GM18502 (cell line): Measurements from ENCODE around the gene AGFG1.
"Not testable (repeated sequence)": the region's sequence is repeated elsewhere in the genome, so short reads cannot be mapped to it uniquely, and the experiment has no call there.

Source experiments
- ATAC-seq: cut with Tn5 transposase; IDR thresholded peaks from one replicate; pipeline ENCODE4 v1.9.1; 2021; ENCODE audit warnings: mild to moderate bottlenecking; ENCODE audit not compliant: unreplicated experiment, poor library complexity

AGFG1 gene

DNA sequence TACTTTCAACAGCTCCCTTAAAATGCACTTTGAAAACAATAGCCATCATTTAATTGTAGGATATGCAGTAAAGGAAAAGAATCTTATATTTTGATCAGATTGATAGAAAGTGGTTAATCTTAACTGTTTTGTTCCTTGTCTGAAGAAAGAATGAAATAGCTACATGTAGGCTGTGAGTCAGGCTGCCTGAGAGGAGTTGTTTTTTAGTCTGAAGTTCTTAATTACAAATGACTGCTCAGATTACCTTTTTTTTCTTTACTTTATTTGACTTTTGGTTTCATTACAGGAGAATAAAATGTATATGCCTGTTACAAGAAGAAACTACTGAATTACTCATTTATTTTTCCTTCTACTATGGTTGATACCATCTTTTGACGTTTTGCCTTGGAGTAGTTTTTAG is 56.8 kb downstream of the AGFG1 start:
- no peak for ATAC-seq

DNA sequence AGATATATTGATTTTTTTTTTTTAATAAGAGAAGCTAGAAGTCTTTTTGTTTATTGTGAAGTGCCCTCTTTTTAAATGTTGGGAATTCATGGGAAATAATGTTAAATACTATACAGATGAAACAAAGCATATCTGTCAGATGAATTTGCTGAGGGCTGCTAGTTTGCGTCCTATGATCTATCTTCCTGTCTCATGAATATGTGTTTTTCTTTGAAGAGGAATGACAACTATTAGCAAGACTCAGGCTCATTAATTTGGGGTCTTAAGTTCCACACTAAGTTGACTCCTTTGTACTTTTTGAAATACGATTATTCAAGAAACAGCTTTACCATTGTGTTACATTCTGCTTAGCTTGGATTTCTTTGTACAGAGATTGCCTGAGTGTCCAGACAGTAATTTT is 57.9 kb downstream of the AGFG1 start:
- ATAC-seq = no peak

DNA sequence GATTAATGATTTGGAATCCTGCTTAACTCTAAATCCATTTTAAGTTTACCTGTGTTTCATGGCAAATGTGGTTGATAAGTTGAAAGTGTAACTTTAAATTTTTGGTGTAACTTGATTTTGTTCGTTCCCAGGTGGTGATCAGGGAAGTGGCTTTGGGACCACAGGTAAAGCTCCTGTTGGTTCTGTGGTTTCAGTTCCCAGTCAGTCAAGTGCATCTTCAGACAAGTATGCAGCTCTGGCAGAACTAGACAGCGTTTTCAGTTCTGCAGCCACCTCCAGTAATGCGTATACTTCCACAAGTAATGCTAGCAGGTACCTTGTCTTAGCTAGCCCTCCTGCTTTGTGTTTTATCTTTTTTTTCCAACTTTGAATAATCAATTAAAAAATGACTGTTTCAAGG is 62.8 kb downstream of the AGFG1 start:
- ATAC-seq = peak; percentile 93

DNA sequence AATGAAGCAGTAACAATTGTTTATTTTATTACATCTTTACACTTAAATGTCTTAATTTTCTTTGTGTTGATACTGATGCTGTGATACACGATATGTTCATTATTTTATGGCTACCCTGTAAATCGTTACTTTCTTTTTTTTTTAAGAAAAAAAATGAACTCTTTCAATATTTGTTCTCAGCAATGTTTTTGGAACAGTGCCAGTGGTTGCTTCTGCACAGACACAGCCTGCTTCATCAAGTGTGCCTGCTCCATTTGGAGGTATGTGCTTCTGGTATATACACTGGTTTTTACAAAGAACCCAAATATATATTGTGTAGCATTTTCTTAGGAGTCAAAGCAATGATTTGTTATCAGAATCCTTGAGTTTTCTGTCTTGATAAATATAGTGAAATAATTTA is 64.5 kb downstream of the AGFG1 start:
- ATAC-seq = no peak

DNA sequence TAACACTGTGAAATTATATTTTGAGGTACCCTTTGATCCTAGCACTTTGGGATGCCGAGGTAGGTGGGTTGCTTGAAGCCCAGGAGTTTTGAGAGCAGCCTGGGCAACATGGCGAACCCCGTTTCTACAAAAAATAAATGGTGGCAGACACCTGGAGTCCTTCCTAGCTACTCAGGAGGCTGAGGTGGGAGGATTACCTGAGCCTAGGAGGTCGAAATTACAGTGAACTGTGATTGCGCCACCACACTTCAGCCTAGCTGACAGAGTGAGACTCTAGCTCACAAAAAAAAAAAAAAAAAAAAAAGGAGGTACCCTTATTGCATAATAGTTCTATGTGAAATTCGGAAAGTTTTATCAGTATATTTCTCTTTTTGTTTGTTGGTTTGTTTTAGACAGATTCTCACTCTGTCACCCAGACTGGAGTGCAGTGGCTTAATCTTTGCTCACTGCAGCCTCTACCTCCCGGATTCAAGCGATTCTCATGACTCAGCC is 67.6 kb downstream of the AGFG1 start:
- no peak for ATAC-seq

DNA sequence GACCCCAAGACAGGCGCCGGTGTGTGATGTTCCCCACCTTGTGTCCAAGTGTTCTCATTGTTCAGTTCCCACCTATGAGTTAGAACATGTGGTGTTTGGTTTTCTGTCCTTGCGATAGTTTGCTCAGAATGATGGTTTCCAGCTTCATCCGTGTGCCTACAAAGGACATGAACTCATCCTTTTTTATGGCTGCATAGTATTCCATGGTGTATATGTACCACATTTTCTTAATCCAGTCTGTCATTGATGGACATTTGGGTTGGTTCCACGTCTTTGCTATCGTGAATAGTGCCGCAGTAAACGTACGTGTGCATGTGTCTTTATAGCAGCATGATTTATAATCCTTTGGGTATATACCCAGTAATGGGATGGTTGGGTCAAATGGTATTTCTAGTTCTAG is 68.4 kb downstream of the AGFG1 start:
- ATAC-seq = not testable (repeated sequence)

DNA sequence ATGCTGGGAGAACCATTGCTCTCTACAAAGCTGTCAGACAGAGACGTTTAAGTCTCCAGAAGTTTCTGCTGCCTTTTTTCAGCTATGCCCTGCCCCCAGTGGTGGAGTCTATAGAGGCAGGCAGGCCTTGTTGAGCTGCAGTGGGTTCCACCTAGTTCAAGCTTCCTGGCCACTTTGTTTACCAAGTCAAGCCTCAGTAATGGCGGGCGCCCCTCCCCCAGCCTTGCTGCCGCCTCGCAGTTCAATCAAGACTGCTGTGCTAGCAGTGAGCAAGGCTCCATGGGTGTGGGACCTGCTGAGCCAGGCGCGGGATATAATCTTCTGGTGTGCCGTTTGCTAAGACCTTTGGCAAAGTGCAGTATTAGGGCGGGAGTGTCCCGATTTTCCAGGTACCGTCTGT is 74.0 kb downstream of the AGFG1 start:
- no peak for ATAC-seq

DNA sequence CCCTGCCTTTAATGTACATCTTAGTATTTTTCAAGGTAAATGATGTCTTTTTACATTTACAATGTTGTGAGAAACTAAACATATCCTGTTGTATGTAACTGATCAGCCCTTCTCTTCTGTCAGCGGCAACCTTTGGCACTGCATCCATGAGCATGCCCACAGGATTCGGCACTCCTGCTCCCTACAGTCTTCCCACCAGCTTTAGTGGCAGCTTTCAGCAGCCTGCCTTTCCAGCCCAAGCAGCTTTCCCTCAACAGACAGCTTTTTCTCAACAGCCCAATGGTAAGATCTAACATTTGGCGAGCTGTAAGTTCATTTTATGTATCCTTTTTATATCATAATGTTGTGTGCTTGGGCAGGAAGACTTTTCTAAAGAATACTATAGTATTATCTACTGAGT is 79.9 kb downstream of the AGFG1 start:
- ATAC-seq = no peak

DNA sequence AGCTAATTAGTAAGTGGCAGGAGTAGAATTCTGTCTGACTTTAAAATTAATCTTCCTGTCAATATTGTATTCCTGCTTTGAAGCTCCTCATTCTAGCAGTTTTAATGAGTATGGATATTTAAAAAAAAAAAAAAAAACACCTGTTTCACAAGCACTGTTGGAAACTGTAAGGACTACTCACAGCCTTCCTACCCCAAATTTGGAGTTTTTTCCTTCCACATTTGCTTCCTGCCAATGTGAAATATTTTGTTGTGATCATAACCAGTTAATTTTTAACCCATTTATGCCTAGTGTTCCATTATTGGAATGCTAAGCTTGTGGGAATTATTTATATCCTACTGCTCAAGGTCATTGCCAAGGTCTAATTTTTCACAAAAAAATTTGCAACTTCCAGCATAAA is 90.6 kb downstream of the AGFG1 start:
- no peak for ATAC-seq

DNA sequence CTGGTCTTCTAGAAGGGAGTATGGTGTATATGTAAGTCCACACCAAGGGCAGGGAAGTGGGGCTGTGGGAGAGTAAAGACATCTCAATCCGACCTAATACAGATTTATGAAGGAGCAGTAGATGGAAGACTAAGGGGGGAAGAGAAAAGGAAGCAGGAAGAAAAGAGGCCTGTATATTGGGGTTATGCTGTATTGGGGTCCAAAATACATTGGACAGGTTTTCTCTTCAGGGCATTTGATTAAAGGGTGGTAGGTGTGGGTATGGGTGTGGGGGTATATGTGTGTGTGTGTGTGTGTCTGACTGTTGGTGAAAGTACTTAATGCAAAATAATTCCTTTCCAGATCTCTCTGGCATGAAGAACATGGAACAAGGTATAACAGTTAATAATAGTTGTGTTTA is 93.1 kb downstream of the AGFG1 start:
- no peak for ATAC-seq

DNA sequence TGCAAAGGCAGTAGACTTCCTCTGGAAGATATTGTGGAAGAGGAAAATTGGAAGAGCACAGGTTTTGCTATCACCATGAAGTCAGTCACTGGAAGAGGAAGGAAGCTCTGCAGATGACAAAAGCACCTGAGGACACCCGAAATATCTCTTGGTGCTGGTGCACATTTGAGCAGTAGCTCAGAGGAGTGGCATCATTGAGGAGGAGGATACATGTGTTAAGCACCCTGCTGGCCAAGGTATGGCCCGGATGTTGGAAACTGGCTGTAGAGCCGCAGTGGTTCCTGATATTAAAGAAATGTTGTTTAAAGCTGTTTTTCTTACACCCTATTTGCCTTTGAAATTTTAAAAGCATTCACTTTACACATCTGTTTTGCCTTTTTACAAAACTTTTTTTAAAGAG is 94.1 kb downstream of the AGFG1 start:
- ATAC-seq = no peak

DNA sequence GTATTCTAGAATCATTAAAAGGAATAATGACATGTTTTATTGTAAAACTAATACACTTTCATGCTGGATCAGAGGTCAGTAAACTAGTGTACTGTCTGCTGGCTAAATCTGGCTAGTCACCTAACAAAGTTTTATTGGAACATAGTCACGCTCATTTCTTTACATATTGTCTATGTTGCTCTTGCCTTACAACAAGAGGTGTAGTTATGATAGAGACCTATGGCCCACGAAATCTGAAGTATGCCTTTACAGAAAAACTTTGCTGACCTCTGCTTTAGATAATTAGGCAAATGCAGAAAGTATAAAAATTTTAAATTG is 96.9 kb downstream of the AGFG1 start:
- ATAC-seq = no peak

DNA sequence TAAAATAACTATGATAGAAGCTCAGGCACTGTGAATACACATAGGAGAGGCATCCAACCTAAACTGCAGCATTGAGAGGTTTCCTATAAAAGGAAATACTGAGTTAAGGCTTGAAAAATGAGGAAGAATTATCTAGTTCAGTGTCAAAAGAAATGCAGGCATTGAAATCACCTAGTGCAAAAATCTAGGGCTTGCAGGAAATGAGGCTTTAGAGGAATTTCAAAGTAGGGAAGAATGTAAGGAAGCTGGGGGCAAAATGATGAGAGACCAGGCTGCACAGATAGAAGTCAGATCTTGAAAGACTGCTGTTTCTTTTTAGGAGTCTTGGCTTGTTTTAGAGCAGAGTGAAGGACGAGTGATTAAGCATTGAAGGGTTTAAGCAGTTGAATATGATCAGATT is 98.7 kb downstream of the AGFG1 start:
- ATAC-seq = no peak

DNA sequence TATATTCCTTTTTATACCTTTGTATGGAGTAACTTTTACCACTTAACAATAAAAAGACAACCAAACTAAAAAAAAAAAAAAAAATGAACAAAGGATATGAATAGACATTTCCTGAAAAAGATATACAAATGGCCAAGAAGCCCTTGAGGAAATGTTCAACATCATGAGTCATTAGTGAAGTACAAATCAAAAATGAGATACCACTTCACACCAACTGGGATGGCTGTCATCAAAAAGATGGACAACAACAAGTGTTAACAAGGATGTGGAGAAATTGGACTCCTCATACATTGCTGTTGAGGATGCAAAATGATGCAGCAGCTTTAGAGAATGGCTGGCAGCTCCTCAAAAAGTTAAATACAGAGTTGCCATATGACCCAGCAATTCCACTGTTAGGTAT is 104.2 kb downstream of the AGFG1 start:
- ATAC-seq = no peak

DNA sequence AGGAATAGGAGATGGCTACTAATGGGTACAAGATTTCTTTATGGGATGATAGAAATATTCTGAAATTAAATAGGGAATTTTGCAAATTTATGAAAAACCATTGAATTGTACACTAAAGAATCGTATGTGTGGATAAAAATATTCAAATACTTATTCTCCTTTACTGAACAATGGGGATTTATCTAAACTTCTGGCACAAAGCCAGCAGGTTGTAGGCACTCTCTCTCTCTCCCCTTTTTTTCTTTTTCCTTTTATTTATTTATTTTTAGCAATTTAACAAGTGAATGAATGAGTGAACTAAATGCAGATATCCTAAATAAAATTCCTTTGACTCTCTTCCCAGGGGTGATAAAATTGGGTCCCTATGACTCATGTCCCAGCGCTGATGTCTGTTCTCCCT is 104.9 kb downstream of the AGFG1 start:
- ATAC-seq = no peak

DNA sequence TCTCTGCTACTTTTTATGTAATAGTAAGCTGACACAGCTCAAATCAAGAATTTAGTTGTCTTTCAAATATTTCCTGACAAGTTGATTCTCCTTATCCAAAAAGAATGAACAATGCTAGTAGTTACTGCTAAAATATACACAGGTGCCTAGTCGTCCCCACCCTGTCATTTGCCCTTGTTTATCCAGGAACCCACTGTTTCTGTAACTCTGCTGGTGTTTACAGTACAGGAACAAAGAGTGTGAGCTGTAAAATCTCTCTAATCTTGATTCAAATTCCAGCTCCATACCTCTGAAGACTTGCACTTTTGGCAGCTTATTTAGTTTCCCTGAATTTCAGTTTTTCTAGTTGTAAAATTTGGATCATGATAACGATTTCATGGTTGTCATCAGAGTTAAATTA is 105.6 kb downstream of the AGFG1 start:
- ATAC-seq = no peak

DNA sequence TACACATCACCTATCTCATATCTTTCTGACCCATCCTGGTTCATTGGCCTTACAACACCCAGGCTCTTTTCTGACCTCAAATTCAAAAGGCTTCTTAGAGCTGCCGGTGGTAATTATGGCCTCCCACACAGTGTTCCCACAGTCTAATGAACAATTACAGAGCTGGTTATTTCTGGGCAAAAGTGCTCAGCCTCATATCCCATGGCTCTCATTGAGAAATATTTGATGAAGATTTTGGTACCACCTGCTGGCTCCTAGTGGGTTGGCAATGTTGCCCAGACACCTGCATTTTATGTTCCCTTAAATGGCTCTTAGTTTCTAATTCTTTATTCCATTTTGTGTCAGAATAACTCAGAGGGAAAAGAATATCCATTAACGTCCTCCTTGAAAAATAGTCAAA is 106.7 kb downstream of the AGFG1 start:
- no peak for ATAC-seq

DNA sequence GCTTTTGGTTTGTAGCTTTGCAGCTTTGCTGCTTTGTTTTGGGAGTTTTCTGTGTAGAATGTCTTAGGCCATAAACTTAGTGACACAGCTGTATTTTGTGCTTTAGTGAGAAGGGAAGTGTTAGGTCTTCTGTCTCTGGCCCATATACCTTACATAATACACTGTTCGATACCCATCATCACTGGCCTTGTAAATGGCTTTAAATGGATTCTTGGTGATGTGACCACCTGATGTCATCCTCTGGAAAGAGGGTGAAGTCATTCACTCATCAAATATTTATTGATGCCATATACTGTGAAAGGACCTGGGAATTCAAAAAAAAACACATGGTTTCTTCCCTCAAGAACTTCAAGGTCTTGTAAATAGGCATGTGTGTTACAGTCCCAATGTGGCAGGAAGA is 107.8 kb downstream of the AGFG1 start:
- no peak for ATAC-seq

DNA sequence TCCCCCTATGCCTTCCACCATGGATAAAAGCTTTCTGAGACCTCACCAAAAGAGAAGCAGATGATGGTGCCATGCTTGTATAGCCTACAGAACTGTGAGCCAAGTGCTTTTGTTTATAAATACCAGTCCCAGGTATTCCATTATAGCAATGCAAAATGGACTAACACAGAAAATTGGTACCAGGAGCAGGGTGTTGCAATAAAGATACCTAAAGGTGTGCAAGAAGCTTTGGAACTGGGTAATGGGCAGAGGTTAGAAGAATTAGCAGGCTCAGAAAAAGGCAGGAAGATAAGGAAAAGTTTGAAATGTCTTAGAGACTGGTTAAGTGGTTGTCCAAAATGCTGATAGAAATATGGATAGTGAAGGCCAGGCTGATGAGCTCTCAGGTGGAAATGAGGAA is 110.4 kb downstream of the AGFG1 start:
- no peak for ATAC-seq

DNA sequence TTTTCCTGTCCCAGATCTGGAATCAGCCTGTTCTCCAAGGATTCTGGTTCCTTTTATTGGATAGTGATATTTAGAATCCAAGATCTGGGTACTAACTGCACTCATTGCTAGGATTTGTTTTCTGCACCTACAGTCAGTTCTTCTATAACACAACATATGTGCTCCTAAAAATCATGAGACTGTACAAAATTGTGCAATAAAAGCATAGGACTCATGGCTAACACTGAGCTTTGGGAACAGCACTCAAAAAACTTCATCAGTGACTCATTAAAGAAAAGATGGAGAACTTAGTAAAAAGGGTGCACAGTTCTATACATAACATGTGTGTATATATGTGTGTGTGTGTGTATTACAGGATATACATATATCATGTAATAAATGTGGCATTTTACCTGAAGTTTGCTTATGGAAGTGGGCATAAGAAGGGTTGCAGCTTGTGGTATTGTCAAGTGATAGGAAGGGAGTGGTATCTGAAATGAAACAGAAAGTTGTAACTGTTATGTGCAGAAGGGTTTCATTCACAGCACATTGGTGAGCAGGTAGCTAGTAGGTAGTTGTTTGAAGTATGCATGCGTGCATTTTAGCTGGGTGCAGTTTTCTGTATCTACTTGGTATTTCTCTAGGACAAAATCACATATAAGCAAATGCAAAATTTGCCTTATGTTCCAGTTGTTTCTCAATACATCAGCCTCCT is 120.9 kb downstream of the AGFG1 start:
- peak; percentile 89 for ATAC-seq

DNA sequence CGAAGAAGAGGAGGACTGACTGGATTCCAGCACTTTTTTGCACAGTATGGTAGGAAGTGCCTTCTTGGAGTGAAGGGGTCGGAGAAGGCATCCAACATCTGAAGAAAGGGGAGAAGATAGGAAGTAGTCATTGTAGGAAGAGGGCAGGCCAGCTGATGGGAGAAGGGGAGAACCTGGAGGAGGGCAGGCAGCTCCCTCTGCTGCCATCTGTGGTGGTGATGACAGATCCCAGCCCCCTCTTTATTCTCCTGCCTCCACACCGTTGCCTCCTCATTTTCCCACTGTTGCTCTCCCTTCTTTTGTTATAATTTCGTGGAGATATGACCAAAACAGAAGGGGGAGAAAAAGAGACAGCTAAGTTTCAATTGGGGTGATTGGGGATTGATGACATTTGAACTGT is 123.8 kb downstream of the AGFG1 start:
- ATAC-seq = no peak

DNA sequence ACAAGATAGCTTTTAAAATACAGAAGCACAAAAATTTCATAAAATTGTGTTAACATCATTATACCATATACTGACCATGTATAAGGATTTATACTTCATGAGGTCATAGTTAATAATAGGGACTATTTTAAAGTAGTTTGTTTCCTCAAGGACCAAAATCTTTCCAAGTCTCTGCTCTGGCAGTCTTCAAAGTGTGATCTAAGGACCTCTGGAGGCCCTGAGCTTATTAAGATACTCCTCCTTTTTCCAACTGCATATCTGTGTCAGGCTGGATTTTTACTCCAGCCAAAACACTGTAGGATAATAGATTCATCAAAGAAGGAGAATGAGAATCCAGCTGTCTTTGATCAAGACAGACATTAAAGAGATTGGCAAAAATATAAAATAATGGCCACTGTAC is 125.1 kb downstream of the AGFG1 start:
- no peak for ATAC-seq

DNA sequence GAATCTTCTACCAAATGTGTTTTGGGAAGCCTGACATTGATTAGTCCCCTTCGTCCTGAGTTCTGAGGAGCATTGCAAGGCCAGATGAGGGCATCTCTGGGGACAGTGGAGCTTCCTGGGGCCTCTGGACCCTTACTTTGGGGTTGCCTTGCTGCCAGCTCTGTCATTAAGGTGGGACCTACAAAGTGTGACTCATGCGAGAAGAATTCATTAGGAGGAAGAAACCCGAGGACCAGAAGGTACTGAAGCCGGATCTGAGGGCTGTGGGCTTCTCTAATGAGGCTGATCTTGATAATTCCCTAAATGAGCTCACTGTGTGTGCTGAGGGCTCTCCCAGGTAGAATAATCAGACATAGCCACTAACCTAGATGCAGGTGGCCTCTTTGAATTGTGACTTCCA is 126.0 kb downstream of the AGFG1 start:
- ATAC-seq = no peak
